Activated CD4-positive, alpha-beta T cell treated with anti-CD3 and anti-CD28 coated beads for 36 hours (primary cell): Measurements from ENCODE around the gene XKR7. TPM values are rescaled to one million over a fixed set of nuclear protein-coding genes. Genes with fewer than 3 reads are reported as not detected.
"Not testable (repeated sequence)": the region's sequence is repeated elsewhere in the genome, so short reads cannot be mapped to it uniquely, and the experiment has no call there.

Experiments used
- ATAC-seq: fragments of 200-7000 bp; cut with Tn5 transposase; one replicate; pipeline ENCODE4 v1.10.0; 2021; ENCODE audit warnings: mild to moderate bottlenecking, moderate library complexity
- CTCF ChIA-PET: fragments of 350-600 bp; sonication (Branson Sonifier 250); formaldehyde crosslinking; loops from one replicate; lab custom pipeline; 2021; ENCODE audit warnings: antibody characterized with exemption; lab: Charles Lee
- POLR2A ChIA-PET: fragments of 350-600 bp; sonication (Branson Sonifier 250); formaldehyde crosslinking; loops from one replicate; lab custom pipeline; 2021; ENCODE audit warnings: antibody characterized with exemption, inconsistent platforms; lab: Charles Lee
- DNase-seq: peaks from one replicate; pipeline ENCODE4 v3.0.0-alpha.2; 2020
- H3K27ac Mint-ChIP-seq: one replicate; pipeline ENCODE4 v1.8.0; 2021; ENCODE audit warnings: mixed read lengths
- H3K27me3 Mint-ChIP-seq: one replicate; pipeline ENCODE4 v1.8.0; 2021; ENCODE audit warnings: mixed read lengths
- H3K36me3 Mint-ChIP-seq: one replicate; pipeline ENCODE4 v1.8.0; 2021; ENCODE audit warnings: low read depth, mixed read lengths
- H3K4me1 Mint-ChIP-seq: one replicate; pipeline ENCODE4 v1.8.0; 2021; ENCODE audit warnings: mixed read lengths
- H3K4me3 Mint-ChIP-seq: one replicate; pipeline ENCODE4 v1.8.0; 2021; ENCODE audit warnings: mild to moderate bottlenecking, moderate library complexity, mixed read lengths
- H3K9me3 Mint-ChIP-seq: one replicate; pipeline ENCODE4 v1.8.0; 2021; ENCODE audit warnings: low read depth, mixed read lengths
- intact Hi-C, 2 experiments: fragments of 100-400 bp; cut with DNase I in 1 of 2; cut with micrococcal nuclease in 1 of 2; formaldehyde crosslinking; loops; one replicate each; pipeline versions ENCODE4 v1.14.2 to v1.15.1; 2022 to 2024; cut with DNase I, micrococcal nuclease
- total RNA-seq, 2 experiments: library from RNA; stranded (reverse); gene quantifications; one replicate each; pipeline ENCODE4 v1.2.3, GENCODE V29; 2021

Gene XKR7
- total RNA-seq, 2 experiments from 2014 or later: 0.02 TPM; not detected in 1

- Mint-ChIP-seq H3K4me1 (no peaks in the 10 kb centered on the region), H3K4me3 (no peak overlapping the region), H3K27ac (no peak overlapping the region), H3K9me3 (no peaks in the 10 kb centered on the region), H3K27me3 (peaks cover 19% of the 10 kb centered on the region), H3K36me3 (no peaks in the 10 kb centered on the region)
- intact Hi-C loops: no loop called here
- ChIA-PET POLR2A (no interaction called here), CTCF (no interaction called here)
- DNase-seq (no peak), ATAC-seq (no peak)
These were observed 41.5 kb upstream of the XKR7 start for GRCh38 chr20:31926493-31926892.

- DNase-seq: no peak
- Mint-ChIP-seq H3K4me3 (no peak overlapping the region), H3K9me3 (no peaks in the 10 kb centered on the region), H3K4me1 (no peaks in the 10 kb centered on the region), H3K27me3 (peaks cover 14% of the 10 kb centered on the region), H3K27ac (no peak overlapping the region), H3K36me3 (no peaks in the 10 kb centered on the region)
- intact Hi-C loops: no loop called here
- ChIA-PET CTCF (no interaction called here), POLR2A (no interaction called here)
- no peak for ATAC-seq
These were observed 40.3 kb upstream of the XKR7 start for GRCh38 chr20:31927627-31928159.

- H3K27ac Mint-ChIP-seq, ATAC-seq, POLR2A ChIA-PET, H3K27me3 Mint-ChIP-seq, intact Hi-C loops, H3K9me3 Mint-ChIP-seq, H3K36me3 Mint-ChIP-seq, H3K4me3 Mint-ChIP-seq, H3K4me1 Mint-ChIP-seq, DNase-seq: not testable (repeated sequence)
- CTCF ChIA-PET: interaction anchor here (1.5 kb wide), 1 partner anchor 10 kb away, joined by 3 read pairs; no protein-coding TSS in a partner anchor
These were observed 38.3 kb upstream of the XKR7 start for GRCh38 chr20:31929631-31930030.

GRCh38 chr20:31930779-31931178 lies 37.2 kb upstream of the XKR7 start:
- no peak overlapping the region for H3K27ac Mint-ChIP-seq
- no peaks in the 10 kb centered on the region for H3K36me3 Mint-ChIP-seq
- peaks cover 9% of the 10 kb centered on the region for H3K27me3 Mint-ChIP-seq
- intact Hi-C loops: no loop called here
- no peaks in the 10 kb centered on the region for H3K9me3 Mint-ChIP-seq
- no peak for ATAC-seq
- DNase-seq: no peak
- CTCF ChIA-PET: interaction anchor here (0.7 to 1.5 kb wide), 3 partner anchors 11 to 82 kb away, joined by 3 to 4 read pairs (median 4); no protein-coding TSS in a partner anchor
- no peak overlapping the region for H3K4me3 Mint-ChIP-seq
- H3K4me1 Mint-ChIP-seq: no peaks in the 10 kb centered on the region
- POLR2A ChIA-PET: interaction anchor here (0.6 kb wide), 1 partner anchor 374 kb away, joined by 6 read pairs; no protein-coding TSS in a partner anchor

- intact Hi-C loops: no loop called here
- Mint-ChIP-seq H3K36me3 (no peaks in the 10 kb centered on the region), H3K27me3 (peaks cover 2% of the 10 kb centered on the region), H3K4me1 (no peaks in the 10 kb centered on the region), H3K4me3 (no peak overlapping the region), H3K27ac (no peak overlapping the region), H3K9me3 (no peaks in the 10 kb centered on the region)
- ATAC-seq (no peak), DNase-seq (no peak)
- CTCF ChIA-PET: interaction anchor here (0.8 kb wide), 1 partner anchor 19 kb away, joined by 4 read pairs; the partner anchor contains the start of gene PDRG1
- POLR2A ChIA-PET: no interaction called here
These were observed 34.3 kb upstream of the XKR7 start for GRCh38 chr20:31933698-31934097.

GRCh38 chr20:31934491-31934890 lies 33.5 kb upstream of the XKR7 start:
- ChIA-PET POLR2A (no interaction called here), CTCF (no interaction called here)
- Mint-ChIP-seq H3K36me3 (no peaks in the 10 kb centered on the region), H3K9me3 (no peaks in the 10 kb centered on the region), H3K4me3 (no peak overlapping the region), H3K4me1 (no peaks in the 10 kb centered on the region), H3K27me3 (peaks cover 2% of the 10 kb centered on the region), H3K27ac (no peak overlapping the region)
- intact Hi-C loops: no loop called here
- no peak for DNase-seq
- no peak for ATAC-seq

GRCh38 chr20:31934968-31935764 lies 32.8 kb upstream of the XKR7 start:
- DNase-seq (no peak), ATAC-seq (no peak)
- Mint-ChIP-seq H3K27ac (no peak overlapping the region), H3K4me3 (no peak overlapping the region), H3K36me3 (no peaks in the 10 kb centered on the region), H3K4me1 (no peaks in the 10 kb centered on the region), H3K9me3 (no peaks in the 10 kb centered on the region), H3K27me3 (peaks cover 2% of the 10 kb centered on the region)
- intact Hi-C loops: no loop called here
- ChIA-PET CTCF (interaction anchor here (0.7 to 1.2 kb wide), 3 partner anchors 17 to 83 kb away, joined by 3 to 4 read pairs (median 4); partner anchors contain the start of gene PDRG1), POLR2A (no interaction called here)

GRCh38 chr20:31936420-31936819 lies 31.5 kb upstream of the XKR7 start:
- CTCF ChIA-PET: interaction anchor here (0.9 kb wide), 2 partner anchors 27 to 84 kb away, joined by 3 to 4 read pairs; no protein-coding TSS in a partner anchor
- H3K27ac Mint-ChIP-seq: no peak overlapping the region
- ATAC-seq: no peak
- intact Hi-C loops: no loop called here
- H3K27me3 Mint-ChIP-seq: no peaks in the 10 kb centered on the region
- H3K4me1 Mint-ChIP-seq: no peaks in the 10 kb centered on the region
- no peak for DNase-seq
- H3K36me3 Mint-ChIP-seq: no peaks in the 10 kb centered on the region
- H3K4me3 Mint-ChIP-seq: no peak overlapping the region
- no peaks in the 10 kb centered on the region for H3K9me3 Mint-ChIP-seq
- POLR2A ChIA-PET: no interaction called here

- DNase-seq (no peak), ATAC-seq (no peak)
- no peaks in the 10 kb centered on the region for H3K4me1 Mint-ChIP-seq
- no peak overlapping the region for H3K4me3 Mint-ChIP-seq
- no peaks in the 10 kb centered on the region for H3K27me3 Mint-ChIP-seq
- H3K27ac Mint-ChIP-seq: no peak overlapping the region
- ChIA-PET CTCF (no interaction called here), POLR2A (no interaction called here)
- intact Hi-C loops: no loop called here
- H3K36me3 Mint-ChIP-seq: no peaks in the 10 kb centered on the region
- no peaks in the 10 kb centered on the region for H3K9me3 Mint-ChIP-seq
These were observed 30.1 kb upstream of the XKR7 start for GRCh38 chr20:31937820-31938219.

- H3K9me3 Mint-ChIP-seq: no peaks in the 10 kb centered on the region
- ChIA-PET CTCF (interaction anchor here (1.0 to 1.2 kb wide), 2 partner anchors 8 to 13 kb away, joined by 3 to 4 read pairs; partner anchors contain the start of gene PDRG1), POLR2A (no interaction called here)
- ATAC-seq: no peak
- intact Hi-C loops: no loop called here
- peaks cover 3% of the 10 kb centered on the region for H3K36me3 Mint-ChIP-seq
- H3K27ac Mint-ChIP-seq: no peak overlapping the region
- H3K4me1 Mint-ChIP-seq: no peaks in the 10 kb centered on the region
- DNase-seq: no peak
- H3K4me3 Mint-ChIP-seq: no peak overlapping the region
- H3K27me3 Mint-ChIP-seq: no peaks in the 10 kb centered on the region
These were observed 28.3 kb upstream of the XKR7 start for GRCh38 chr20:31939661-31940060.

- Mint-ChIP-seq H3K36me3 (peaks cover 23% of the 10 kb centered on the region), H3K9me3 (no peaks in the 10 kb centered on the region), H3K4me1 (no peaks in the 10 kb centered on the region), H3K27me3 (no peaks in the 10 kb centered on the region), H3K4me3 (no peak overlapping the region), H3K27ac (no peak overlapping the region)
- ChIA-PET CTCF (interaction anchor here (0.7 to 1.1 kb wide), 2 partner anchors 9 to 166 kb away, joined by 3 to 4 read pairs; partner anchors contain the start of gene PDRG1), POLR2A (no interaction called here)
- intact Hi-C loops: no loop called here
- ATAC-seq (no peak), DNase-seq (no peak)
These were observed 24.9 kb upstream of the XKR7 start for GRCh38 chr20:31943052-31943471.
